Keratinocyte (primary cell): ENCODE results near the gene SEC22B.
"Not testable (repeated sequence)": the region's sequence is repeated elsewhere in the genome, so short reads cannot be mapped to it uniquely, and the experiment has no call there.

ENCODE experiments used
- EZH2 ChIP-seq: IDR thresholded peaks from one replicate; pipeline ENCODE4 v1.6.1; 2012; ENCODE audit warnings: inconsistent platforms, mild to moderate bottlenecking, low read length, moderate library complexity
- TF ChIP-seq, protein P1 (sequence below), 3 experiments: IDR thresholded peaks in 1 of 3; conservative IDR thresholded peaks in 1 of 3; optimal IDR thresholded peaks in 1 of 3; 2 replicates in 2 of 3; 3 replicates in 1 of 3; pipeline versions ENCODE3 to v1.5.1; 2011; ENCODE audit warnings: low read length in 3 of 3, mild to moderate bottlenecking in 3 of 3, moderate library complexity in 2 of 3, control low read depth in 1 of 3, inconsistent platforms in 1 of 3; ENCODE audit not compliant: insufficient read depth in 2 of 3; ENCODE audit errors: extremely low read depth in 1 of 3

DNA sequence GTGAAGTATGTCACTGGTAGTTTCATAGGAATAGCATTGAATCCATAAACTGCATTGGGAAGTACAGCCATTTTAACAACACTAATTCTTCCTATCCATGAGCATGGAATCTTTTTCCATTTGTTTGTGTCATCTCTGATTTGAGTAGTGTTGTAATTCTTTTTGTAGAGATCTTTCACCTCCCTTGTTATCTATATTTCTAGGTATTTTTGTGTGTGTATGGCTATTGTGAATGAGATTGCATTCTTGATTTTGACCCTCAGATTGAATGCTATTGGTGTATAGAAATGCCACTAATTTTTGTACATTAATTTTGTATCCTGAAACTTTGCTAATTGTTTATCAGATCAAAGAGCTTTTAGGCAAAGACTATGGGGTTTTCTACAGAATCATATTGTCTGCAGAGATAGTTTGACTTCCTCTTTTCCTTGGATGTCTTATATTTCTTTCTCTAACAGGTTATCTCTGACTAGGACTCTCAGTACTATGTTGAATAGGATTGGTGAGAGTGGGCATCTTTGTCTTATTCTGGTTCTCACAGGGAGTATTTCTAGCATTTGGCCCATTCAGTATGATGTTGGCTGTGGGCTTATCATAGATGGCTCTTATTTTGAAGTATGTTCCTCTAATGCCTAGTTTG lies 26.8 kb downstream of the SEC22B start:
- TF ChIP-seq, protein P1, sequence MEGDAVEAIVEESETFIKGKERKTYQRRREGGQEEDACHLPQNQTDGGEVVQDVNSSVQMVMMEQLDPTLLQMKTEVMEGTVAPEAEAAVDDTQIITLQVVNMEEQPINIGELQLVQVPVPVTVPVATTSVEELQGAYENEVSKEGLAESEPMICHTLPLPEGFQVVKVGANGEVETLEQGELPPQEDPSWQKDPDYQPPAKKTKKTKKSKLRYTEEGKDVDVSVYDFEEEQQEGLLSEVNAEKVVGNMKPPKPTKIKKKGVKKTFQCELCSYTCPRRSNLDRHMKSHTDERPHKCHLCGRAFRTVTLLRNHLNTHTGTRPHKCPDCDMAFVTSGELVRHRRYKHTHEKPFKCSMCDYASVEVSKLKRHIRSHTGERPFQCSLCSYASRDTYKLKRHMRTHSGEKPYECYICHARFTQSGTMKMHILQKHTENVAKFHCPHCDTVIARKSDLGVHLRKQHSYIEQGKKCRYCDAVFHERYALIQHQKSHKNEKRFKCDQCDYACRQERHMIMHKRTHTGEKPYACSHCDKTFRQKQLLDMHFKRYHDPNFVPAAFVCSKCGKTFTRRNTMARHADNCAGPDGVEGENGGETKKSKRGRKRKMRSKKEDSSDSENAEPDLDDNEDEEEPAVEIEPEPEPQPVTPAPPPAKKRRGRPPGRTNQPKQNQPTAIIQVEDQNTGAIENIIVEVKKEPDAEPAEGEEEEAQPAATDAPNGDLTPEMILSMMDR (optimal IDR thresholded peaks at IDR 0.05 in 1 of 3, IDR thresholded peaks at IDR 0.05 in 1 of 3, conservative IDR thresholded peaks at IDR 0.05 in 1 of 3; ENCODE audit: extremely low read depth in 1 of 3, insufficient read depth in 2 of 3, low read length in 3 of 3), result not testable (repeated sequence)
- TF ChIP-seq EZH2, result not testable (repeated sequence)
